Activated CD4-positive, alpha-beta T cell treated with anti-CD3 and anti-CD28 coated beads, Interleukin-2, Interleukin-6, amounts not matched to agents 100 ng/mL and 50 ng/mL, durations not matched to agents 16 hours and 8 hours (primary cell): ENCODE results near the gene PAPOLA.

Experiments used
- DNase-seq: peaks from one replicate; pipeline ENCODE4 v3.0.0-alpha.2; 2020

The PAPOLA gene

GRCh38 chr14:96587823-96588385, 85.7 kb downstream of the PAPOLA start:
- no peak for DNase-seq

- DNase-seq = no peak
Measured at GRCh38 chr14:96588410-96589257, 86.5 kb downstream of the PAPOLA start.

DNA sequence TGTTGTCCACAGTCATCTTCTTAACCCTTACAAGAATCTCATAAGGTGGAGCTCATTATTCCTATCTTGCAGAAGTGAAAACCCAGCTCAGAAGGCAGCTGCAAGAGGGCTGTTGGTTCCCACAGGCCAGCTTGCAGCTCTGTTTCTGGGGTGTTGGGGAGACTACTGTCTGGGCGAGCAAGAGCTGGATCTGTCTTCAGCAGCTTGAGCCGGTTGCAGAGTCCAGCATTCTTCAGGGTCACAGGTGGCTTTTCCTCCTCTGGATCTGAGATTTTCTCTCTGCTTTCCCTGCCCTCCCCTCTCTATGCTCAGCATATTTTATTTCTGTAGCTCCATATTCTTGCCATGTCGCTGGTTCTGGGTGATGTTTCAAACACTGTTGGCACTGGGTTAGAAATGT, 87.4 kb downstream of the PAPOLA start:
- DNase-seq = no peak

DNA sequence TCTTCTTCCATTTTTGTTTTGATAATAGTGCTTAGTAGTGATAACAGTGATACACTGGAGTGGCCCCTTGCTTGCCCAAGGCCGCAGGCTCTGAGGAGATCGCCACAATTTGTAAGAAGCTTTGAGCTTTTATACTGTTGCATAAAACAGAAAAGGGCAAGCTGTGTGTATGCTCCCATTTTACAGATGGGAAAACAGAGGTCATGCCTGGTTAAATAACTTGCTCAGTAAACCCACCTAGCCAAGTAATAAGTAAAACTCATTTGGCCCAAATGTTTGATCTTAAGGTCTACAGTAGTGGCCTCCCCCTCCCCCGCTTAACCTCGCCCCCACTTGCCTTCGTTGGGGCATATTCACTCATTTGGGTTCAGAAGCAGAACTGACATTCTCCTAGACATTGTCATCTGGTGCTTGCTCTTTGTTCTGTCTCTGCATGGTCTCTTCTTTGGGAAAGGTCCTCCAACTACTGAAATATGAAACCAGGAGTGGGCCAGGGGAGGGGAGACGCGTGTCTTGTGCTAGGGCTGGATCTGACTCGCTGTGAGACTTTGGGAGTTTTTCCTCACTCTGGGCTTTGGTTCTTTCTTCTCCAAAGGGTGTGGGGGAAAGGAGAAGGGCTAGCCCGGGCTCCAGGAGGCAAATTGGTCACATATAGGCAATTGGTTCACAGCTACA, 88.1 kb downstream of the PAPOLA start:
- DNase-seq = no peak

DNA sequence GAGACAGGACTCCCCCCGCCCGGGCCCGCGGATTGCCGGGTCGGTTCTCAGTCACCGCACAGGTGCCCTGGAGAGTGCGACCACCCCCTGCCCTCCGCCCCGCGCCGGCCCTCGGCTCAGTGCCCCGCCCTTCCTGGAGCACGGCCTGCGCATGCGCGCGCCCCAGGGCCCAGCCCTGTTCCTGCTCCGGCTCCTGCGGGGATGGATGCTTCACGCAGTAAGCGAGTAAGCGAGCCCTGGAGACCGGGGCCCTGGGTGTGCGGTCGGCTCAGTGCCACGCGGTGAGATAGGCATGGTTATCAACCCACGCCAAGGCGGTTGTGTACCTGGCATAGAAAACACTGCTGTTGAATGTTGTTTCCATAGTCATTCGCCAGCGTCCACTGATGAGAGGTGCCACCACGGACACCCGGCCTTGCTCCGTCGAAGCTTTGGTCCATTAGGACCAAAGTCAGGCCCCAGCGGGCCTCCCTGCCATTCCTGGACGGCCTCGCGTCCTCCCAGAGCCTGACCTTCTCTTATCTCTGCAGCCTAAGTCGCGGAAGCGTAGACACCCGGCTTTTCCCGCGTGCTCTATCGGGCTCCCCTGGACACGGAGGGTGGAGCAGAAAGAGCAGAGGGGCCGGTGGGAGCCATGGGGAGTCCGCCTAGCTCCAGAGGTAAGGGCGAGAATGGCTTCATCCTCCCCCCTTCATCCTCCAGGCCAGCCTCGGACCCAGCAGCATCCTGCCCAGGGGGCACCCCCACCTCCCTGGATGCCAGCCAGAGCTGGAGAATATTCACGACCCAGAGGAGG, 90.6 kb downstream of the PAPOLA start:
- peak; percentile 80 for DNase-seq

- DNase-seq = no peak
Measured at GRCh38 chr14:96594961-96595360, 92.8 kb downstream of the PAPOLA start.

DNA sequence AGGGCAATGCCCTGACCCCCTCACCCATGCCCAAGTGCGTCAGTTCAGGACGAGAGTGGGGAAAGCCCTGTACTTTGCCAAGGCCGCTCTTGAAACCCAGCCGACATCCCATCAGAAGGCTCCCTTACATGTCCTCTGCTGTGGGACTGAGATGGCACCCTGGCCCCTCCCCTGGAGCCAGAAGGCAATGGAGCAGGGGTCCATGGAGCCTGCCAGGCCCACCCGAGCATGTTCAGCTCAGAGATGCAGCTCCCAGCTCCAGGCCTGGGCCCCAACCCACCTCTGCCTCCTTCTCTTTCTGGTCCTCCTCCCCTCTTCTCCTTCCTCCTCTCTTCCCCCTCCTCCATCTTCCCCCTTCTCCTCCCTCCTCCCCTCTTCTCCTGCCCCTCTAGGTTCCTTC, 95.5 kb downstream of the PAPOLA start:
- DNase-seq = no peak

- DNase-seq = no peak
Measured at GRCh38 chr14:96598332-96598928, 96.2 kb downstream of the PAPOLA start.

GRCh38 chr14:96599076-96599475, 96.9 kb downstream of the PAPOLA start:
- no peak for DNase-seq

GRCh38 chr14:96602186-96602585, 100.0 kb downstream of the PAPOLA start:
- DNase-seq = no peak

DNA sequence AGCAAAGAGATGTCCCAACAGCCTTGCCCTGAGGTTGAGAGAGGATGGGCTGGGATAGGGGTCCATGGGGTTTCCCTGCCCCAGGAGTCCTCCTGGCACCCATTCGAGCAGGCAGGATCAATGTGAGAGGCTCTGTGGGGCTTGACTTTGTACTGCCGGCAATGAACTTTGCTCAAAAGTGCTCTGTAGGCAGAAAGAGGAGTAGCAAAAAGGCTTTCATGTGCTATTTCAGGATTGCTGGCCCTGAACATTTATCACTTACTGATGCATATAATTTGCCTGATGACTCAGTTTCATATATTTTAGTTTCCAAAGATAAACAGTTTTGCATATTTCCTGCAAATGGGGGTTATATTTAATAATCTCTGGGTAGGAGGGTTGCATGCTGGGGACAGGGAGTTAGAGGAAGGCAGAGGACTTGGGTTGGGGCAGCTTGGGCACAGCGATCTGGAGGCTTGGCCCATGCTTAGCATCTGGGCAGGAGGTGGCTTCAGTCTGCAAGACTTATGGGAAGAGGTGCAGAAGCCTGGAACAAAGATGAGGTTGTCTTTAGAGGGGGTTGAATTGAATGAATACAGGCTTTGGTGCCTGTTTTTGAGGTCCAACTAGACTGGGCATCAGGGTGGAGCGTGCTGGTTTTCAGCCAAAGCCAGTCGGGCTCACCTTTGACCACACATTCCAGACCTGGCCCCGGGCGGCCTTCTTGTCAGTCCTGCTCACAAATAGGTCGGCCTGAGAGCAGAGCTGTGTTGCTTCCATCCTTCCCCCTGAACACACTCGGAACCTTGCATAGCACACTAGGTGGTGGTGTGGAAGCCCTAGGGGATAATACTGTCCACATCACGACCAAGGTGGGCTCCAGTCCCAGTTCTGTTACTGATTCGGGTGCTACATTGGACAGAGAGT, 101.4 kb downstream of the PAPOLA start:
- DNase-seq = no peak

DNA sequence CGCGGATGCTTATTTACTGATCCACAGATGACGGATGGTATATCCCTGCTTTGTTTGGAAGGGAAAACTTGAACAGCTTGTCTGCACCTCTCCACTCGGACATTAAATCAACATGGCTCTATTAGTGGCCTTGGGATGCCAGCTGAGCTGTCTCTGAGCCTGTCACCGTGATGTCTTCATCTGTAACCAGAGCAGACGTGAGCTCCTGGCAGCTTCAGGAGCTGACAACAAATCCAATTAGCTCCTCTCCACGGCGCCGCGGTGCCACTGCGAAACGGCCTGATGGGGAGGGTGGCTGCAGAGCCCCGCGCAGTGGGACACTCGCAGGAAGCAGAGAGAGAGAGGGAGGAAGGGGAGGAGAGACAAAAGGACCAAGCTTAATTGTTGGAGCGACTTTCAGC, 112.3 kb downstream of the PAPOLA start:
- no peak for DNase-seq

DNA sequence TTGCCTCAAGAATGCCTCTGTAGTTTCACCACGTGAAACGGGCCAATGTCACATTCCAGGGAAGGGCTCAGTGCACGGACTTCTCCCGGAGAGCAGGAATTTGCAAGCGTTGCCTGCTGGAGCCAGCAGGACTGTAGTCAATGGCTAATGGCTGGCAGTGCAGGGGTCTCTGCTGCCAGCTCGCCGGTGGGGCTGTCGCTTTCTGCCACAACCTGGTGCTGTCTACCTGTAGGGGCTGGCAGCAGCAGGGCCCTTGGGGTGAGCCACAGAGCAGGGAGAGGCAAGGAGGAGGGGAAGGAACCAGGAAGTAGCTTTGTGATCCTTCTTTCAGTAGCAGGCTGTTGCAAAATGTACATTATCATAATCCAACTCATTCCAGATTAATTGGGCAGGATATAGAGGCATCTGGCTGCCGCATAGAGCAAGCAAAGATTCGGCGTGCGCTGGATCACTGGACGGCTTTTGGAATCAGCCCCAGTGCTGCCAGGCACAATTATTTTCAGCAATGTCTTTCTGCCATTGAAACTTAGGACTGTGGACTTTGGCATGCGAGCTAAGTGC, 114.1 kb downstream of the PAPOLA start:
- DNase-seq = no peak
